Keratinocyte (primary cell): ENCODE results near the gene BCAS3. TPM values are rescaled to one million over a fixed set of nuclear protein-coding genes. Genes with fewer than 3 reads are reported as not detected.

Experiments
- DNase-seq: peaks from one replicate; pipeline ENCODE4 v3.0.0-alpha.2; 2011; ENCODE audit warnings: low read depth, missing footprints, low spot score
- FAIRE-seq: peaks from 2 replicates; lab custom pipeline; 2011; peaks lifted over from hg19 to GRCh38; lab: Jason Lieb, UNC
- H2AFZ ChIP-seq: 2 replicates; pipeline ENCODE4 v1.6.0; 2012; ENCODE audit warnings: low read length, control low read depth, inconsistent platforms; ENCODE audit not compliant: control insufficient read depth
- H3K27ac ChIP-seq: 2 replicates; pipeline ENCODE4 v1.5.1; 2011; ENCODE audit warnings: low read length; ENCODE audit not compliant: control insufficient read depth, insufficient read depth
- H3K27me3 ChIP-seq: 3 replicates; pipeline ENCODE4 v1.6.0; 2011; ENCODE audit warnings: low read length; ENCODE audit not compliant: control insufficient read depth, insufficient read depth; ENCODE audit errors: extremely low read depth
- H3K36me3 ChIP-seq, 2 experiments: 2 replicates in 1 of 2; 3 replicates in 1 of 2; pipeline ENCODE4 v1.5.1; 2011; ENCODE audit warnings: low read length in 2 of 2, mild to moderate bottlenecking in 1 of 2; ENCODE audit not compliant: control insufficient read depth in 2 of 2, insufficient read depth in 2 of 2; ENCODE audit errors: extremely low read depth in 1 of 2
- H3K4me1 ChIP-seq: 3 replicates; pipeline ENCODE4 v1.5.1; 2011; ENCODE audit warnings: low read length; ENCODE audit not compliant: control insufficient read depth, insufficient read depth; ENCODE audit errors: extremely low read depth
- H3K4me2 ChIP-seq: 3 replicates; pipeline ENCODE4 v1.6.0; 2011; ENCODE audit warnings: low read depth, low read length; ENCODE audit not compliant: control insufficient read depth, insufficient read depth; ENCODE audit errors: extremely low read depth
- H3K4me3 ChIP-seq, 3 experiments: fragments of 200-600 bp in 1 of 3; sonication (generic) in 1 of 3; 2 replicates in 2 of 3; 3 replicates in 1 of 3; pipeline ENCODE4 v1.5.1; 2011 to 2016; ENCODE audit warnings: low read length in 3 of 3, mild to moderate bottlenecking in 3 of 3, control low read depth in 2 of 3, inconsistent platforms in 1 of 3, low read depth in 1 of 3, mixed read lengths in 1 of 3, mixed run types in 1 of 3, moderate library complexity in 1 of 3; ENCODE audit not compliant: control insufficient read depth in 2 of 3, insufficient read depth in 2 of 3; ENCODE audit errors: extremely low read depth in 1 of 3
- H3K79me2 ChIP-seq: 2 replicates; pipeline ENCODE4 v1.6.0; 2012; ENCODE audit warnings: low read length; ENCODE audit not compliant: control insufficient read depth, insufficient read depth
- H3K9ac ChIP-seq: 3 replicates; pipeline ENCODE4 v1.6.0; 2011; ENCODE audit warnings: low read length; ENCODE audit not compliant: control insufficient read depth, insufficient read depth; ENCODE audit errors: extremely low read depth
- H3K9me1 ChIP-seq: 3 replicates; pipeline ENCODE4 v1.6.0; 2011; ENCODE audit warnings: low read length; ENCODE audit not compliant: control insufficient read depth, insufficient read depth; ENCODE audit errors: extremely low read depth
- H3K9me3 ChIP-seq: 2 replicates; pipeline ENCODE4 v1.5.1; 2012; ENCODE audit warnings: low read depth, low read length; ENCODE audit not compliant: control insufficient read depth
- H4K20me1 ChIP-seq: 3 replicates; pipeline ENCODE4 v1.6.0; 2011; ENCODE audit warnings: low read length; ENCODE audit not compliant: control insufficient read depth, insufficient read depth; ENCODE audit errors: extremely low read depth
- CTCF ChIP-seq, 3 experiments: IDR thresholded peaks in 1 of 3; conservative IDR thresholded peaks in 1 of 3; optimal IDR thresholded peaks in 1 of 3; 2 replicates in 2 of 3; 3 replicates in 1 of 3; pipeline versions ENCODE3 to v1.5.1; 2011; ENCODE audit warnings: low read length in 3 of 3, mild to moderate bottlenecking in 3 of 3, moderate library complexity in 2 of 3, control low read depth in 1 of 3, inconsistent platforms in 1 of 3; ENCODE audit not compliant: insufficient read depth in 2 of 3; ENCODE audit errors: extremely low read depth in 1 of 3
- EZH2 ChIP-seq: IDR thresholded peaks from one replicate; pipeline ENCODE4 v1.6.1; 2012; ENCODE audit warnings: inconsistent platforms, mild to moderate bottlenecking, low read length, moderate library complexity
- dilution Hi-C: fragments of 300-500 bp; cut with MboI; formaldehyde crosslinking; loops from one replicate; pipeline ENCODE4 v1.7.0; 2020; ENCODE audit warnings: low sequenced_read_pairs; ENCODE audit not compliant: extremely low pct_ligation_motif_present
- polyA plus RNA-seq, 5 experiments: library from polyadenylated mRNA; depleted of rRNA in 3 of 5; stranded (reverse) in 3 of 5; stranded (forward) in 1 of 5; unstranded in 1 of 5; fragments of >200 nt; gene quantifications; 1 replicate in 1 of 5; 2 replicates in 3 of 5; 3 replicates in 1 of 5; pipeline versions ENCODE4 v1.2.1 to v1.2.3, GENCODE V29; 2011 to 2012; ENCODE audit warnings: missing spikeins in 2 of 5, low read depth in 1 of 5, low replicate concordance in 1 of 5

Gene BCAS3
- polyA plus RNA-seq, 1 donor (not counting 4 experiments of a cell fraction or from before 2014, with no cell fraction given), result 11.8 TPM

DNA sequence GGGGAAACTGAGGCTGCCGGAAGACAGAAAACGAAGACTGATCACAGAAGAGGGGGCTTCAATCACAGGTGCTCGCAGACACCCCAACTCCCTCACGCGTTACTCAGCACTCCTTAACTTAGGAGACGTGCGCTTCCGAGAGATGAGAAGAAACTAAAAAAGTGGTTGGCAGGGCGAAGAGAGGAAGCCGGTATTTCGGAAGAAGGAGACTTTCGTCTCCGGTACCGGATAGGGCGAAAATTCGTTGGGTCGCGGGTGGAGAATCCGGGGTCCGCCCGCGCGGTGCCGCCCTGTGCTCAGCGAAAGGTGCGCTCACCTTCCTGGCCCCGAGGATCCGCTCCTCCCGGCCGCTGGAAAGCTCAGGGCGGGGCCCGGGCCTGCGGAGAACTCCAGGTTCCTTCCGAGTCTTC lies 721.1 kb downstream of the BCAS3 start:
- H3K79me2 ChIP-seq, result no peaks in the 10 kb centered on the region
- H3K4me1 ChIP-seq, result peaks cover 4% of the 10 kb centered on the region
- no peak overlapping the region for H3K9ac ChIP-seq
- dilution Hi-C loops, result no loop called here
- no peak for DNase-seq
- no peak for TF ChIP-seq CTCF (optimal IDR thresholded peaks at IDR 0.05 in 1 of 3, IDR thresholded peaks at IDR 0.05 in 1 of 3, conservative IDR thresholded peaks at IDR 0.05 in 1 of 3; ENCODE audit: extremely low read depth in 1 of 3, insufficient read depth in 2 of 3, low read length in 3 of 3)
- TF ChIP-seq EZH2, result peak; percentile 89
- H3K36me3 ChIP-seq, result no peaks in the 10 kb centered on the region
- no peak overlapping the region for H3K27ac ChIP-seq
- H3K4me3 ChIP-seq, result peak overlapping the region; percentile 33 to 49 (median 44)
- no peak overlapping the region for H2AFZ ChIP-seq
- H3K4me2 ChIP-seq, result peak overlapping the region; percentile 66
- H4K20me1 ChIP-seq, result peaks cover 4% of the 10 kb centered on the region
- no peaks in the 10 kb centered on the region for H3K9me3 ChIP-seq
- H3K27me3 ChIP-seq, result peaks cover 95% of the 10 kb centered on the region
- no peaks in the 10 kb centered on the region for H3K9me1 ChIP-seq
- no peak for FAIRE-seq

GRCh38 chr17:61399131-61400065 lies 721.7 kb downstream of the BCAS3 start, which contains the start of gene TBX2:
TSS of gene TBX2 (plus strand) at chr17:61399843. CDS start at chr17:61400177, 334 bp downstream.
- no peaks in the 10 kb centered on the region for H3K79me2 ChIP-seq
- peaks cover 11% of the 10 kb centered on the region for H3K4me1 ChIP-seq
- H3K36me3 ChIP-seq, result no peaks in the 10 kb centered on the region
- FAIRE-seq (no peak), DNase-seq (no peak)
- H3K9me3 ChIP-seq, result no peaks in the 10 kb centered on the region
- peaks cover 6% of the 10 kb centered on the region for H4K20me1 ChIP-seq
- peak within 1 kb of the TSS; percentile 33 to 49 (median 44) for H3K4me3 ChIP-seq
- no peak within 1 kb of the TSS for H3K9ac ChIP-seq
- TF ChIP-seq EZH2, result peak; percentile 63
- no peak for TF ChIP-seq CTCF (optimal IDR thresholded peaks at IDR 0.05 in 1 of 3, IDR thresholded peaks at IDR 0.05 in 1 of 3, conservative IDR thresholded peaks at IDR 0.05 in 1 of 3; ENCODE audit: extremely low read depth in 1 of 3, insufficient read depth in 2 of 3, low read length in 3 of 3)
- H3K4me2 ChIP-seq, result peak within 1 kb of the TSS; percentile 66
- H3K27me3 ChIP-seq, result peaks cover 95% of the 10 kb centered on the region
- H2AFZ ChIP-seq, result no peak within 1 kb of the TSS
- no peak within 1 kb of the TSS for H3K27ac ChIP-seq
- no peaks in the 10 kb centered on the region for H3K9me1 ChIP-seq
- dilution Hi-C loops, result no loop called here
